K562 (cell line): ENCODE results near the gene HSPE1. TPM values are rescaled to one million over a fixed set of nuclear protein-coding genes. Genes with fewer than 3 reads are reported as not detected.

ENCODE experiments used
- DNMT1 ChIP-seq: fragments of 450-650 bp; IDR thresholded peaks from 2 replicates; pipeline ENCODE4 v1.6.1; 2016; ENCODE audit warnings: antibody characterized with exemption, mild to moderate bottlenecking
- FOXM1 ChIP-seq, 2 experiments: fragments of 450-650 bp in 1 of 2; sonication (generic) in 1 of 2; formaldehyde crosslinking in 1 of 2; IDR thresholded peaks; 2 replicates each; pipeline versions ENCODE4 v1.6.1 to v1.9.0; 2017 to 2022; ENCODE audit warnings: low read depth in 2 of 2, mild to moderate bottlenecking in 2 of 2, missing genetic modification reagents in 1 of 2, moderate library complexity in 1 of 2
- MCM2 ChIP-seq: fragments of 450-650 bp; IDR thresholded peaks from 2 replicates; pipeline ENCODE4 v1.6.1; 2017; ENCODE audit warnings: low read depth, mild to moderate bottlenecking
- NR1H2 ChIP-seq: sonication (generic); formaldehyde crosslinking; IDR thresholded peaks from 2 replicates; pipeline ENCODE4 v1.4.0; 2020; ENCODE audit warnings: mild to moderate bottlenecking, missing genetic modification reagents
- SAP30 ChIP-seq: fragments of 200-600 bp; sonication (generic); IDR thresholded peaks from 2 replicates; pipeline ENCODE4 v1.6.1; 2012; ENCODE audit warnings: borderline replicate concordance, low read depth, mild to moderate bottlenecking, moderate library complexity, low read length, control low read depth, inconsistent platforms; ENCODE audit not compliant: insufficient read depth, poor library complexity, severe bottlenecking
- USF2 ChIP-seq: sonication (generic); formaldehyde crosslinking; IDR thresholded peaks from 2 replicates; pipeline ENCODE4 v1.5.0; 2020; ENCODE audit warnings: missing genetic modification reagents
- ZKSCAN8 ChIP-seq: fragments of 200-800 bp; sonication (Bioruptor generic); IDR thresholded peaks from 2 replicates; pipeline ENCODE4 v1.6.1; 2016; ENCODE audit warnings: missing genetic modification characterization, missing compliant biosample characterization
- ZNF551 ChIP-seq: fragments of 250-450 bp; sonication (Bioruptor Pico); IDR thresholded peaks from 2 replicates; pipeline ENCODE4 v1.5.0; 2021; ENCODE audit warnings: mild to moderate bottlenecking, moderate library complexity
- polyA plus RNA-seq, 8 experiments: library from polyadenylated mRNA; depleted of rRNA in 4 of 8; stranded (reverse) in 5 of 8; unstranded in 3 of 8; fragments of >200 nt; fragmentation: Nextera tagmentation in 2 of 8; fragmentation: Illumina TruSeq in 1 of 8; extraction: Ambion mirVana in 2 of 8; extraction: Trizol in 1 of 8; gene quantifications; 2 replicates each; pipeline versions ENCODE4 v1.2.1 to v1.2.3, GENCODE V29; 2011 to 2014; ENCODE audit warnings: inconsistent platforms in 1 of 8, missing spikeins in 1 of 8
- total RNA-seq, 7 experiments: library from RNA; depleted of rRNA in 6 of 7; stranded (reverse); fragments of >200 nt in 6 of 7; fragmentation: Illumina TruSeq in 2 of 7; extraction: Trizol in 2 of 7; gene quantifications; 2 replicates each; pipeline versions ENCODE4 v1.2.1 to v1.2.3, GENCODE V29; 2011 to 2021; ENCODE audit warnings: low replicate concordance in 1 of 7
- TF ChIP-seq, protein P1 (sequence below): sonication (generic); formaldehyde crosslinking; IDR thresholded peaks from 2 replicates; pipeline ENCODE4 v1.8.0; 2023; ENCODE audit warnings: missing genetic modification reagents, mild to moderate bottlenecking, borderline replicate concordance
- TF ChIP-seq, protein P2 (sequence below): sonication (generic); formaldehyde crosslinking; IDR thresholded peaks from 2 replicates; pipeline ENCODE4 v1.8.0; 2023; ENCODE audit warnings: mild to moderate bottlenecking, missing genetic modification reagents

HSPE1 gene
- total and polyA plus RNA-seq, 9 of the 15 experiments (the other 6 are each of a cell fraction or from before 2014, with no cell fraction given): 223 to 1,007 (median 612) TPM

DNA sequence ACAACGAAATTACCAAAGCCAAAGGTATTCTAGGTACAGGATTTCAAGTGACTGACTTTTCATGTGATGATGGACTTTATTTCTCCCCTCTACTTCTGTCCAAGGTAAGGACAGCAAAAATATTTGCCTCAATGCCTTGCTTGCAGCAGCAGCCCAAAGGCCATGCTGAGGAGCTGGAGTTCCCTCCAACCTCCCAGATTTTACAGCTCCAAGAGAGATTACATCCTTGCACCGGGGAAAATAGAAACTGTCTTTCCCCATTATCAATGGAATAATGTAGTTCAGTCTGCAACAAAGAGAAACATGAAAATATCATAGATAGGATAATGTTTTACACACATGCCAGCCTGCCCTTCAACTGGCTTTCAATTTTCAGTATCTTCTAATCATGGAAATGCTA is 14.0 kb upstream of the HSPE1 start (continued):
- TF ChIP-seq, protein P1, sequence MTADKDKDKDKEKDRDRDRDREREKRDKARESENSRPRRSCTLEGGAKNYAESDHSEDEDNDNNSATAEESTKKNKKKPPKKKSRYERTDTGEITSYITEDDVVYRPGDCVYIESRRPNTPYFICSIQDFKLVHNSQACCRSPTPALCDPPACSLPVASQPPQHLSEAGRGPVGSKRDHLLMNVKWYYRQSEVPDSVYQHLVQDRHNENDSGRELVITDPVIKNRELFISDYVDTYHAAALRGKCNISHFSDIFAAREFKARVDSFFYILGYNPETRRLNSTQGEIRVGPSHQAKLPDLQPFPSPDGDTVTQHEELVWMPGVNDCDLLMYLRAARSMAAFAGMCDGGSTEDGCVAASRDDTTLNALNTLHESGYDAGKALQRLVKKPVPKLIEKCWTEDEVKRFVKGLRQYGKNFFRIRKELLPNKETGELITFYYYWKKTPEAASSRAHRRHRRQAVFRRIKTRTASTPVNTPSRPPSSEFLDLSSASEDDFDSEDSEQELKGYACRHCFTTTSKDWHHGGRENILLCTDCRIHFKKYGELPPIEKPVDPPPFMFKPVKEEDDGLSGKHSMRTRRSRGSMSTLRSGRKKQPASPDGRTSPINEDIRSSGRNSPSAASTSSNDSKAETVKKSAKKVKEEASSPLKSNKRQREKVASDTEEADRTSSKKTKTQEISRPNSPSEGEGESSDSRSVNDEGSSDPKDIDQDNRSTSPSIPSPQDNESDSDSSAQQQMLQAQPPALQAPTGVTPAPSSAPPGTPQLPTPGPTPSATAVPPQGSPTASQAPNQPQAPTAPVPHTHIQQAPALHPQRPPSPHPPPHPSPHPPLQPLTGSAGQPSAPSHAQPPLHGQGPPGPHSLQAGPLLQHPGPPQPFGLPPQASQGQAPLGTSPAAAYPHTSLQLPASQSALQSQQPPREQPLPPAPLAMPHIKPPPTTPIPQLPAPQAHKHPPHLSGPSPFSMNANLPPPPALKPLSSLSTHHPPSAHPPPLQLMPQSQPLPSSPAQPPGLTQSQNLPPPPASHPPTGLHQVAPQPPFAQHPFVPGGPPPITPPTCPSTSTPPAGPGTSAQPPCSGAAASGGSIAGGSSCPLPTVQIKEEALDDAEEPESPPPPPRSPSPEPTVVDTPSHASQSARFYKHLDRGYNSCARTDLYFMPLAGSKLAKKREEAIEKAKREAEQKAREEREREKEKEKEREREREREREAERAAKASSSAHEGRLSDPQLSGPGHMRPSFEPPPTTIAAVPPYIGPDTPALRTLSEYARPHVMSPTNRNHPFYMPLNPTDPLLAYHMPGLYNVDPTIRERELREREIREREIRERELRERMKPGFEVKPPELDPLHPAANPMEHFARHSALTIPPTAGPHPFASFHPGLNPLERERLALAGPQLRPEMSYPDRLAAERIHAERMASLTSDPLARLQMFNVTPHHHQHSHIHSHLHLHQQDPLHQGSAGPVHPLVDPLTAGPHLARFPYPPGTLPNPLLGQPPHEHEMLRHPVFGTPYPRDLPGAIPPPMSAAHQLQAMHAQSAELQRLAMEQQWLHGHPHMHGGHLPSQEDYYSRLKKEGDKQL (CRISPR knock-in tag): no peak
- TF ChIP-seq, protein P2, sequence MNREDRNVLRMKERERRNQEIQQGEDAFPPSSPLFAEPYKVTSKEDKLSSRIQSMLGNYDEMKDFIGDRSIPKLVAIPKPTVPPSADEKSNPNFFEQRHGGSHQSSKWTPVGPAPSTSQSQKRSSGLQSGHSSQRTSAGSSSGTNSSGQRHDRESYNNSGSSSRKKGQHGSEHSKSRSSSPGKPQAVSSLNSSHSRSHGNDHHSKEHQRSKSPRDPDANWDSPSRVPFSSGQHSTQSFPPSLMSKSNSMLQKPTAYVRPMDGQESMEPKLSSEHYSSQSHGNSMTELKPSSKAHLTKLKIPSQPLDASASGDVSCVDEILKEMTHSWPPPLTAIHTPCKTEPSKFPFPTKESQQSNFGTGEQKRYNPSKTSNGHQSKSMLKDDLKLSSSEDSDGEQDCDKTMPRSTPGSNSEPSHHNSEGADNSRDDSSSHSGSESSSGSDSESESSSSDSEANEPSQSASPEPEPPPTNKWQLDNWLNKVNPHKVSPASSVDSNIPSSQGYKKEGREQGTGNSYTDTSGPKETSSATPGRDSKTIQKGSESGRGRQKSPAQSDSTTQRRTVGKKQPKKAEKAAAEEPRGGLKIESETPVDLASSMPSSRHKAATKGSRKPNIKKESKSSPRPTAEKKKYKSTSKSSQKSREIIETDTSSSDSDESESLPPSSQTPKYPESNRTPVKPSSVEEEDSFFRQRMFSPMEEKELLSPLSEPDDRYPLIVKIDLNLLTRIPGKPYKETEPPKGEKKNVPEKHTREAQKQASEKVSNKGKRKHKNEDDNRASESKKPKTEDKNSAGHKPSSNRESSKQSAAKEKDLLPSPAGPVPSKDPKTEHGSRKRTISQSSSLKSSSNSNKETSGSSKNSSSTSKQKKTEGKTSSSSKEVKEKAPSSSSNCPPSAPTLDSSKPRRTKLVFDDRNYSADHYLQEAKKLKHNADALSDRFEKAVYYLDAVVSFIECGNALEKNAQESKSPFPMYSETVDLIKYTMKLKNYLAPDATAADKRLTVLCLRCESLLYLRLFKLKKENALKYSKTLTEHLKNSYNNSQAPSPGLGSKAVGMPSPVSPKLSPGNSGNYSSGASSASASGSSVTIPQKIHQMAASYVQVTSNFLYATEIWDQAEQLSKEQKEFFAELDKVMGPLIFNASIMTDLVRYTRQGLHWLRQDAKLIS (CRISPR knock-in tag): no peak
- TF ChIP-seq SAP30 (no peak), ZNF551 (CRISPR knock-in tag) (no peak), FOXM1 (IDR thresholded peaks at IDR 0.05; ENCODE audit: low read depth) (no peak), FOXM1 (CRISPR knock-in tag; IDR thresholded peaks at IDR 0.05; ENCODE audit: low read depth) (no peak), USF2 (CRISPR knock-in tag) (no peak), ZKSCAN8 (no peak), DNMT1 (no peak), NR1H2 (CRISPR knock-in tag) (no peak), MCM2 (no peak)
